ENCODE measurements around the gene DHDDS. TPM values are rescaled to one million over a fixed set of nuclear protein-coding genes. Genes with fewer than 3 reads are reported as not detected.
A peak's percentile ranks its signal among the peaks of the same experiment; 100 is the strongest.
"Not testable (repeated sequence)": the region's sequence is repeated elsewhere in the genome, so short reads cannot be mapped to it uniquely, and the experiment has no call there.

DHDDS gene
- 10 to 100 TPM; 45.9 to 48.2 TPM for total RNA-seq

GRCh38 chr1:26431979-26432695 lies at the start of gene DHDDS:
TSS of gene DHDDS (plus strand) at chr1:26432321. CDS start at chr1:26432946, 625 bp downstream.
- peaks cover 12% of the 10 kb centered on the region for H3K4me1 Mint-ChIP-seq
- peak within 1 kb of the TSS; percentile 94 for H3K27ac Mint-ChIP-seq
- POLR2A ChIA-PET: interaction anchor here (0.7 to 2.0 kb wide), 11 partner anchors 14 to 468 kb away, joined by 3 to 22 read pairs (median 4); partner anchors contain the start of genes GPATCH3, HMGN2 and SH3BGRL3
- peaks cover 7% of the 10 kb centered on the region for H3K36me3 Mint-ChIP-seq
- no peaks in the 10 kb centered on the region for H3K9me3 Mint-ChIP-seq
- H3K27me3 Mint-ChIP-seq: peaks cover 2% of the 10 kb centered on the region
- DNase-seq (peak; percentile 99), ATAC-seq (ENCODE audit: low read depth) (peak; percentile 97)
- peak within 1 kb of the TSS; percentile 94 for H3K4me3 Mint-ChIP-seq

- POLR2A ChIA-PET: interaction anchor here (0.7 kb wide), 1 partner anchor 68 kb away, joined by 3 read pairs; no protein-coding TSS in a partner anchor
- Mint-ChIP-seq H3K9me3 (no peaks in the 10 kb centered on the region), H3K4me3 (peak overlapping the region; percentile 0), H3K36me3 (peaks cover 3% of the 10 kb centered on the region), H3K27me3 (no peaks in the 10 kb centered on the region), H3K4me1 (peaks cover 51% of the 10 kb centered on the region), H3K27ac (peak overlapping the region; percentile 2)
- ATAC-seq (ENCODE audit: low read depth): no peak
- no peak for DNase-seq
These were observed 48.0 kb upstream of the DHDDS start for GRCh38 chr1:26384076-26384475.

GRCh38 chr1:26385063-26385462 lies 47.1 kb upstream of the DHDDS start:
- DNase-seq; H3K27ac Mint-ChIP-seq; H3K36me3 Mint-ChIP-seq; H3K27me3 Mint-ChIP-seq; H3K9me3 Mint-ChIP-seq; POLR2A ChIA-PET; ATAC-seq (ENCODE audit: low read depth): not testable (repeated sequence)
- peak overlapping the region; percentile 69 for H3K4me3 Mint-ChIP-seq
- H3K4me1 Mint-ChIP-seq: peaks cover 60% of the 10 kb centered on the region

GRCh38 chr1:26387447-26387846 lies 44.7 kb upstream of the DHDDS start:
- no peak overlapping the region for H3K4me3 Mint-ChIP-seq
- POLR2A ChIA-PET: interaction anchor here (0.7 to 4.6 kb wide), 2 partner anchors 10 to 1138 kb away, joined by 3 to 36 read pairs; no protein-coding TSS in a partner anchor
- no peak for ATAC-seq (ENCODE audit: low read depth)
- H3K36me3 Mint-ChIP-seq: peaks cover 3% of the 10 kb centered on the region
- H3K27ac Mint-ChIP-seq: no peak overlapping the region
- H3K9me3 Mint-ChIP-seq: no peaks in the 10 kb centered on the region
- peaks cover 72% of the 10 kb centered on the region for H3K4me1 Mint-ChIP-seq
- no peak for DNase-seq
- peaks cover 3% of the 10 kb centered on the region for H3K27me3 Mint-ChIP-seq

GRCh38 chr1:26388791-26389445 lies 43.2 kb upstream of the DHDDS start:
- Mint-ChIP-seq H3K27ac (peak overlapping the region; percentile 89), H3K4me3 (peak overlapping the region; percentile 68), H3K4me1 (peaks cover 68% of the 10 kb centered on the region), H3K9me3 (no peaks in the 10 kb centered on the region), H3K27me3 (peaks cover 4% of the 10 kb centered on the region), H3K36me3 (peaks cover 3% of the 10 kb centered on the region)
- ATAC-seq (ENCODE audit: low read depth) (no peak), DNase-seq (no peak)
- POLR2A ChIA-PET: interaction anchor here (0.5 to 4.6 kb wide), 10 partner anchors 11 to 283 kb away, joined by 3 to 36 read pairs (median 5); partner anchors contain the start of genes CD52 and SH3BGRL3

GRCh38 chr1:26389604-26390247 lies 42.4 kb upstream of the DHDDS start:
- Mint-ChIP-seq H3K4me3 (peak overlapping the region; percentile 68), H3K9me3 (no peaks in the 10 kb centered on the region), H3K27ac (peak overlapping the region; percentile 89), H3K27me3 (peaks cover 4% of the 10 kb centered on the region), H3K36me3 (no peaks in the 10 kb centered on the region), H3K4me1 (peaks cover 62% of the 10 kb centered on the region)
- ATAC-seq (ENCODE audit: low read depth) (peak; percentile 67), DNase-seq (no peak)
- POLR2A ChIA-PET: interaction anchor here (0.6 to 4.6 kb wide), 12 partner anchors 12 to 156 kb away, joined by 3 to 36 read pairs (median 4); partner anchors contain the start of genes CD52, CEP85 and SH3BGRL3

- Mint-ChIP-seq H3K9me3 (no peaks in the 10 kb centered on the region), H3K27ac (peak overlapping the region; percentile 82), H3K4me3 (peak overlapping the region; percentile 60), H3K36me3 (no peaks in the 10 kb centered on the region), H3K4me1 (peaks cover 55% of the 10 kb centered on the region), H3K27me3 (peaks cover 4% of the 10 kb centered on the region)
- POLR2A ChIA-PET: interaction anchor here (0.6 to 4.6 kb wide), 8 partner anchors 14 to 156 kb away, joined by 3 to 36 read pairs (median 6); no protein-coding TSS in a partner anchor
- ATAC-seq (ENCODE audit: low read depth) (peak; percentile 66), DNase-seq (no peak)
These were observed 40.7 kb upstream of the DHDDS start for GRCh38 chr1:26391450-26391849.

GRCh38 chr1:26395754-26396153 lies 36.4 kb upstream of the DHDDS start:
- peaks cover 24% of the 10 kb centered on the region for H3K4me1 Mint-ChIP-seq
- POLR2A ChIA-PET: interaction anchor here (0.7 kb wide), 2 partner anchors 267 to 1871 kb away, joined by 3 read pairs; no protein-coding TSS in a partner anchor
- H3K27ac Mint-ChIP-seq: no peak overlapping the region
- no peak for DNase-seq
- peaks cover 4% of the 10 kb centered on the region for H3K27me3 Mint-ChIP-seq
- ATAC-seq (ENCODE audit: low read depth): no peak
- H3K4me3 Mint-ChIP-seq: no peak overlapping the region
- no peaks in the 10 kb centered on the region for H3K9me3 Mint-ChIP-seq
- no peaks in the 10 kb centered on the region for H3K36me3 Mint-ChIP-seq

- H3K36me3 Mint-ChIP-seq: no peaks in the 10 kb centered on the region
- ATAC-seq (ENCODE audit: low read depth) (peak; percentile 28), DNase-seq (no peak)
- no peaks in the 10 kb centered on the region for H3K9me3 Mint-ChIP-seq
- H3K27me3 Mint-ChIP-seq: peaks cover 23% of the 10 kb centered on the region
- H3K4me1 Mint-ChIP-seq: peaks cover 9% of the 10 kb centered on the region
- H3K4me3 Mint-ChIP-seq: no peak overlapping the region
- no peak overlapping the region for H3K27ac Mint-ChIP-seq
- POLR2A ChIA-PET: no interaction called here
These were observed 33.1 kb upstream of the DHDDS start for GRCh38 chr1:26399034-26399433.

- Mint-ChIP-seq H3K36me3 (no peaks in the 10 kb centered on the region), H3K9me3 (no peaks in the 10 kb centered on the region), H3K27ac (no peak overlapping the region), H3K4me3 (no peak overlapping the region), H3K27me3 (peaks cover 35% of the 10 kb centered on the region), H3K4me1 (no peaks in the 10 kb centered on the region)
- POLR2A ChIA-PET: no interaction called here
- no peak for ATAC-seq (ENCODE audit: low read depth)
- no peak for DNase-seq
These were observed 30.2 kb upstream of the DHDDS start for GRCh38 chr1:26401891-26402290.

- Mint-ChIP-seq H3K4me3 (no peak overlapping the region), H3K4me1 (peaks cover 3% of the 10 kb centered on the region), H3K36me3 (no peaks in the 10 kb centered on the region), H3K27me3 (peaks cover 40% of the 10 kb centered on the region), H3K9me3 (no peaks in the 10 kb centered on the region), H3K27ac (no peak overlapping the region)
- POLR2A ChIA-PET: no interaction called here
- no peak for ATAC-seq (ENCODE audit: low read depth)
- no peak for DNase-seq
These were observed 28.5 kb upstream of the DHDDS start for GRCh38 chr1:26403656-26404055.

- no peaks in the 10 kb centered on the region for H3K9me3 Mint-ChIP-seq
- no peak overlapping the region for H3K27ac Mint-ChIP-seq
- H3K27me3 Mint-ChIP-seq: peaks cover 49% of the 10 kb centered on the region
- H3K4me3 Mint-ChIP-seq: no peak overlapping the region
- no peak for ATAC-seq (ENCODE audit: low read depth)
- H3K4me1 Mint-ChIP-seq: peaks cover 12% of the 10 kb centered on the region
- POLR2A ChIA-PET: no interaction called here
- no peak for DNase-seq
- H3K36me3 Mint-ChIP-seq: no peaks in the 10 kb centered on the region
These were observed 27.5 kb upstream of the DHDDS start for GRCh38 chr1:26404641-26405040.

GRCh38 chr1:26405281-26405915 lies 26.7 kb upstream of the DHDDS start:
- ATAC-seq (ENCODE audit: low read depth) (no peak), DNase-seq (no peak)
- Mint-ChIP-seq H3K4me3 (no peak overlapping the region), H3K27ac (no peak overlapping the region), H3K4me1 (peaks cover 14% of the 10 kb centered on the region), H3K36me3 (no peaks in the 10 kb centered on the region), H3K27me3 (peaks cover 55% of the 10 kb centered on the region), H3K9me3 (no peaks in the 10 kb centered on the region)
- POLR2A ChIA-PET: interaction anchor here (0.6 kb wide), 1 partner anchor 158 kb away, joined by 3 read pairs; no protein-coding TSS in a partner anchor
